CD14-positive monocyte (primary cell): Measurements from ENCODE around the gene PDZD7. TPM values are rescaled to one million over a fixed set of nuclear protein-coding genes. Genes with fewer than 3 reads are reported as not detected.

Source experiments
- DNase-seq, 3 donors: peaks; one replicate each; pipeline ENCODE4 v3.0.0-alpha.2; 2011 to 2022
- H2AFZ ChIP-seq: 2 replicates; pipeline ENCODE4 v1.6.0; 2012; ENCODE audit warnings: mild to moderate bottlenecking, low read depth, low read length, inconsistent platforms; ENCODE audit not compliant: insufficient read depth, poor library complexity, severe bottlenecking
- H3K27ac ChIP-seq, 2 donors: 1 replicate in 1 of 2; 2 replicates in 1 of 2; pipeline ENCODE4 v1.5.1; 2012 to 2013; ENCODE audit warnings: low read length in 2 of 2, control low read depth in 1 of 2, inconsistent platforms in 1 of 2, low read depth in 1 of 2, mild to moderate bottlenecking in 1 of 2
- H3K27me3 ChIP-seq, 2 donors: one replicate each; pipeline versions ENCODE4 v1.6.0 to v1.6.1; 2011 to 2013; ENCODE audit warnings: low read length in 2 of 2; ENCODE audit not compliant: control insufficient read depth in 2 of 2, insufficient read depth in 2 of 2
- H3K36me3 ChIP-seq, 2 donors: replicated peaks in 1 of 2; 1 replicate in 1 of 2; 2 replicates in 1 of 2; pipeline versions ENCODE4 v1.5.1 to v1.6.1; 2012 to 2013; ENCODE audit warnings: low read length in 2 of 2, control low read depth in 1 of 2, inconsistent platforms in 1 of 2, mild to moderate bottlenecking in 1 of 2; ENCODE audit not compliant: insufficient read depth in 2 of 2, control insufficient read depth in 1 of 2
- H3K4me1 ChIP-seq, 2 donors: 1 replicate in 1 of 2; 2 replicates in 1 of 2; pipeline versions ENCODE4 v1.5.1 to v1.6.1; 2012 to 2013; ENCODE audit warnings: low read length in 2 of 2, control low read depth in 1 of 2, inconsistent platforms in 1 of 2, mild to moderate bottlenecking in 1 of 2, moderate library complexity in 1 of 2; ENCODE audit not compliant: insufficient read depth in 2 of 2, control insufficient read depth in 1 of 2
- H3K4me2 ChIP-seq: replicated peaks from 2 replicates; pipeline ENCODE3; 2012; ENCODE audit warnings: low read length, moderate library complexity, mild to moderate bottlenecking; ENCODE audit not compliant: poor library complexity, severe bottlenecking; ENCODE audit errors: extremely low read depth
- H3K4me3 ChIP-seq, 3 experiments: fragments of 200-600 bp in 1 of 3; sonication (generic) in 1 of 3; replicated peaks in 1 of 3; 1 replicate in 2 of 3; 2 replicates in 1 of 3; pipeline ENCODE4 v1.5.1; 2011 to 2013; ENCODE audit warnings: low read length in 3 of 3, mild to moderate bottlenecking in 3 of 3, control low read depth in 2 of 3, low read depth in 2 of 3, inconsistent platforms in 1 of 3, moderate library complexity in 1 of 3
- H3K79me2 ChIP-seq: 2 replicates; pipeline ENCODE4 v1.6.0; 2012; ENCODE audit warnings: mild to moderate bottlenecking, control low read depth, inconsistent platforms, low read length, moderate library complexity; ENCODE audit not compliant: insufficient read depth
- H3K9ac ChIP-seq: 2 replicates; pipeline ENCODE4 v1.6.0; 2017; ENCODE audit warnings: low read length, mild to moderate bottlenecking; ENCODE audit not compliant: insufficient read depth, poor library complexity, severe bottlenecking
- H3K9me3 ChIP-seq, 2 donors: replicated peaks in 1 of 2; 1 replicate in 1 of 2; 2 replicates in 1 of 2; pipeline versions ENCODE4 v1.5.1 to v1.6.1; 2012 to 2013; ENCODE audit warnings: low read length in 2 of 2, control low read depth in 1 of 2; ENCODE audit not compliant: control insufficient read depth in 1 of 2, insufficient read depth in 1 of 2
- H4K20me1 ChIP-seq: 2 replicates; pipeline ENCODE4 v1.6.0; 2012; ENCODE audit warnings: mild to moderate bottlenecking, low read length, control low read depth, moderate library complexity; ENCODE audit not compliant: insufficient read depth
- H3K27ac Mint-ChIP-seq, 7 donors: one replicate each; pipeline ENCODE4 v1.8.0; 2020; ENCODE audit warnings: mild to moderate bottlenecking in 7 of 7, mixed read lengths in 7 of 7, moderate library complexity in 6 of 7, inconsistent platforms in 2 of 7
- H3K27me3 Mint-ChIP-seq, 3 donors: one replicate each; pipeline ENCODE4 v1.8.0; 2021 to 2022; ENCODE audit warnings: low read depth in 3 of 3, mild to moderate bottlenecking in 3 of 3, mixed read lengths in 3 of 3, moderate library complexity in 3 of 3, inconsistent platforms in 1 of 3
- H3K36me3 Mint-ChIP-seq, 2 donors: one replicate each; pipeline ENCODE4 v1.8.0; 2020; ENCODE audit warnings: mixed read lengths in 2 of 2, inconsistent platforms in 1 of 2, mild to moderate bottlenecking in 1 of 2
- H3K4me1 Mint-ChIP-seq: one replicate; pipeline ENCODE4 v1.8.0; 2020; ENCODE audit warnings: mild to moderate bottlenecking, mixed read lengths
- H3K4me3 Mint-ChIP-seq, 2 donors: one replicate each; pipeline ENCODE4 v1.8.0; 2020; ENCODE audit warnings: mild to moderate bottlenecking in 2 of 2, mixed read lengths in 2 of 2, moderate library complexity in 1 of 2
- H3K9me3 Mint-ChIP-seq, 7 donors: one replicate each; pipeline ENCODE4 v1.8.0; 2020 to 2022; ENCODE audit warnings: mixed read lengths in 7 of 7, mild to moderate bottlenecking in 6 of 7, moderate library complexity in 6 of 7, inconsistent platforms in 2 of 7
- CTCF ChIP-seq: fragments of 200-600 bp; IDR thresholded peaks from one replicate; pipeline ENCODE4 v1.8.0; 2022; ENCODE audit warnings: antibody characterized with exemption, mild to moderate bottlenecking
- WGBS: methylation state at CpG from one replicate; pipeline ENCODE4 v1.1.5; 2013; ENCODE audit warnings: missing lambda C conversion rate; ENCODE audit not compliant: insufficient coverage; 5-methylcytosine and 5-hydroxymethylcytosine counted together
- intact Hi-C, 2 donors: fragments of 100-400 bp; cut with micrococcal nuclease; formaldehyde crosslinking; loops; one replicate each; pipeline versions ENCODE4 v1.15.0 to v1.15.1; 2023
- polyA plus RNA-seq, 3 donors: library from polyadenylated mRNA; depleted of rRNA in 1 of 3; unstranded in 2 of 3; stranded (reverse) in 1 of 3; fragments of 300-500 nt in 2 of 3; fragments of >200 nt in 1 of 3; fragmentation: Illumina TruSeq in 2 of 3; gene quantifications; 1 replicate in 2 of 3; 2 replicates in 1 of 3; pipeline ENCODE4 v1.2.3, GENCODE V29; 2012 to 2021

Gene PDZD7
- polyA plus RNA-seq, 3 donors = 0.73 TPM; not detected in 2

- peaks cover 0 to 10% (median 2%) of the 10 kb centered on the region in 7 donors for H3K9me3 Mint-ChIP-seq
- Histone ChIP-seq H3K9me3 (peaks cover 0 to 10% of the 10 kb centered on the region in 2 donors), H3K4me3 (no peak overlapping the region), H3K4me2 (no peak overlapping the region), H3K27ac (no peak overlapping the region), H3K79me2 (peaks cover 16% of the 10 kb centered on the region), H3K27me3 (peaks cover 15 to 28% of the 10 kb centered on the region in 2 donors), H4K20me1 (no peaks in the 10 kb centered on the region), H3K36me3 (peaks cover 0 to 5% of the 10 kb centered on the region in 2 donors), H3K4me1 (peaks cover 8 to 17% of the 10 kb centered on the region in 2 donors), H3K9ac (no peak overlapping the region), H2AFZ (no peak overlapping the region)
- DNase-seq = no peak
- TF ChIP-seq CTCF = no peak
- H3K4me3 Mint-ChIP-seq = no peak overlapping the region
- intact Hi-C loops = loop anchor here in 1 of 2 donors (5.0 kb wide), 1 partner anchor 89 kb away; no protein-coding TSS in a partner anchor
- no peak overlapping the region for H3K27ac Mint-ChIP-seq
- peaks cover 15 to 17% of the 10 kb centered on the region in 2 donors for H3K36me3 Mint-ChIP-seq
- peaks cover 28 to 29% (median 28%) of the 10 kb centered on the region in 3 donors for H3K27me3 Mint-ChIP-seq
- H3K4me1 Mint-ChIP-seq = peaks cover 17% of the 10 kb centered on the region
These were observed 22.6 kb upstream of the PDZD7 start for GRCh38 chr10:101053516-101053915.

GRCh38 chr10:101052285-101052684 lies 21.4 kb upstream of the PDZD7 start:
- Histone ChIP-seq H3K36me3 (peaks cover 0 to 5% of the 10 kb centered on the region in 2 donors), H2AFZ (no peak overlapping the region), H3K9ac (no peak overlapping the region), H3K27ac (no peak overlapping the region), H3K79me2 (peaks cover 5% of the 10 kb centered on the region), H3K4me3 (no peak overlapping the region), H3K4me1 (peaks cover 8 to 17% of the 10 kb centered on the region in 2 donors), H3K9me3 (peaks cover 0 to 16% of the 10 kb centered on the region in 2 donors), H3K27me3 (peaks cover 26 to 41% of the 10 kb centered on the region in 2 donors), H3K4me2 (no peak overlapping the region), H4K20me1 (no peaks in the 10 kb centered on the region)
- no peak for TF ChIP-seq CTCF
- H3K9me3 Mint-ChIP-seq = peaks cover 0 to 17% (median 4%) of the 10 kb centered on the region in 7 donors
- intact Hi-C loops = loop anchor here in 1 of 2 donors (5.0 kb wide), 1 partner anchor 90 kb away; no protein-coding TSS in a partner anchor
- 100% methylated on average over 2 of the region's 3 CpGs for WGBS
- H3K36me3 Mint-ChIP-seq = peaks cover 13 to 18% of the 10 kb centered on the region in 2 donors
- H3K27ac Mint-ChIP-seq = no peak overlapping the region
- no peak for DNase-seq
- H3K4me3 Mint-ChIP-seq = no peak overlapping the region
- H3K27me3 Mint-ChIP-seq = peaks cover 40 to 42% (median 40%) of the 10 kb centered on the region in 3 donors
- H3K4me1 Mint-ChIP-seq = peaks cover 20% of the 10 kb centered on the region
